Activated CD8-positive, alpha-beta T cell treated with anti-CD3 and anti-CD28 coated beads, Interleukin-2, amount 10 ng/mL, durations not matched to agents 7 days and 5 days (primary cell): ENCODE results near the gene TRAF3IP3. TPM values are rescaled to one million over a fixed set of nuclear protein-coding genes. Genes with fewer than 3 reads are reported as not detected.

Experiments used
- ATAC-seq: fragments of 150-1000 bp; cut with Tn5 transposase; one replicate; pipeline ENCODE4 v1.10.0; 2021; ENCODE audit warnings: moderate library complexity
- CTCF ChIA-PET: fragments of 350-600 bp; sonication (Branson Sonifier 250); formaldehyde crosslinking; loops from one replicate; lab custom pipeline; 2021; ENCODE audit warnings: antibody characterized with exemption; lab: Charles Lee
- POLR2A ChIA-PET: fragments of 350-600 bp; sonication (Branson Sonifier 250); formaldehyde crosslinking; loops from one replicate; lab custom pipeline; 2021; ENCODE audit warnings: antibody characterized with exemption; lab: Charles Lee
- DNase-seq: peaks from one replicate; pipeline ENCODE4 v3.0.0-alpha.2; 2020
- H3K27ac Mint-ChIP-seq: one replicate; pipeline ENCODE4 v1.8.0; 2021; ENCODE audit warnings: mild to moderate bottlenecking, mixed read lengths
- H3K27me3 Mint-ChIP-seq: one replicate; pipeline ENCODE4 v1.8.0; 2021; ENCODE audit warnings: low read depth, mixed read lengths
- H3K36me3 Mint-ChIP-seq: one replicate; pipeline ENCODE4 v1.8.0; 2021; ENCODE audit warnings: low read depth, mixed read lengths
- H3K4me1 Mint-ChIP-seq: one replicate; pipeline ENCODE4 v1.8.0; 2021; ENCODE audit warnings: low read depth, mixed read lengths
- H3K4me3 Mint-ChIP-seq: one replicate; pipeline ENCODE4 v1.8.0; 2021; ENCODE audit warnings: mild to moderate bottlenecking, mixed read lengths
- H3K9me3 Mint-ChIP-seq: one replicate; pipeline ENCODE4 v1.8.0; 2022; ENCODE audit warnings: mixed read lengths; ENCODE audit not compliant: insufficient read depth
- total RNA-seq, 2 experiments: library from RNA; stranded (reverse); gene quantifications; one replicate each; pipeline ENCODE4 v1.2.3, GENCODE V29; 2021

The TRAF3IP3 gene
- total RNA-seq, 2 experiments from 2014 or later, result 319 to 322 TPM

- H3K9me3 Mint-ChIP-seq, result no peaks in the 10 kb centered on the region
- peaks cover 13% of the 10 kb centered on the region for H3K36me3 Mint-ChIP-seq
- ChIA-PET CTCF (interaction anchor here (0.7 to 2.7 kb wide), 18 partner anchors 9 to 406 kb away, joined by 3 to 17 read pairs (median 4); partner anchors contain the start of gene C1orf74), POLR2A (interaction anchor here (0.6 to 1.1 kb wide), 5 partner anchors 13 to 1506 kb away, joined by 3 to 5 read pairs (median 3); partner anchors contain the start of gene C1orf74)
- H3K4me1 Mint-ChIP-seq, result peaks cover 33% of the 10 kb centered on the region
- peak within 1 kb of the TSS; percentile 95 for H3K4me3 Mint-ChIP-seq
- peaks cover 6% of the 10 kb centered on the region for H3K27me3 Mint-ChIP-seq
- peak; percentile 94 for ATAC-seq
- H3K27ac Mint-ChIP-seq, result peak within 1 kb of the TSS; percentile 86
- peak; percentile 96 for DNase-seq
Measured at GRCh38 chr1:209827384-209828262, 71.8 kb downstream of the TRAF3IP3 start, which contains the start of gene UTP25. Gene UTP25, plus strand, starts transcription at chr1:209827972. Its CDS starts 92 bp downstream, at chr1:209828064.

GRCh38 chr1:209829716-209830115 is 73.9 kb downstream of the TRAF3IP3 start:
- peaks cover 32% of the 10 kb centered on the region for H3K36me3 Mint-ChIP-seq
- H3K27me3 Mint-ChIP-seq, result peaks cover 2% of the 10 kb centered on the region

GRCh38 chr1:209830722-209831121 is 74.9 kb downstream of the TRAF3IP3 start:
- no peaks in the 10 kb centered on the region for H3K27me3 Mint-ChIP-seq
- CTCF ChIA-PET, result interaction anchor here (1.9 kb wide), 1 partner anchor 20 kb away, joined by 5 read pairs; no protein-coding TSS in a partner anchor
- POLR2A ChIA-PET, result no interaction called here
- H3K4me3 Mint-ChIP-seq, result no peak overlapping the region
- no peaks in the 10 kb centered on the region for H3K9me3 Mint-ChIP-seq
- no peak for ATAC-seq
- peaks cover 26% of the 10 kb centered on the region for H3K4me1 Mint-ChIP-seq
- H3K36me3 Mint-ChIP-seq, result peaks cover 38% of the 10 kb centered on the region
- H3K27ac Mint-ChIP-seq, result no peak overlapping the region
- DNase-seq, result no peak

More at GRCh38 chr1:209829716-209830115, 73.9 kb downstream of the TRAF3IP3 start:
- DNase-seq, result no peak
- H3K27ac Mint-ChIP-seq, result no peak overlapping the region
- H3K9me3 Mint-ChIP-seq, result no peaks in the 10 kb centered on the region
- no peak for ATAC-seq
- ChIA-PET CTCF (interaction anchor here (1.9 kb wide), 1 partner anchor 21 kb away, joined by 5 read pairs; no protein-coding TSS in a partner anchor), POLR2A (no interaction called here)
- peaks cover 26% of the 10 kb centered on the region for H3K4me1 Mint-ChIP-seq
- peak overlapping the region; percentile 67 for H3K4me3 Mint-ChIP-seq

GRCh38 chr1:209831615-209832014 is 75.8 kb downstream of the TRAF3IP3 start:
- Mint-ChIP-seq H3K4me3 (no peak overlapping the region), H3K36me3 (peaks cover 46% of the 10 kb centered on the region)

More at GRCh38 chr1:209831615-209832014, 75.8 kb downstream of the TRAF3IP3 start:
- CTCF ChIA-PET, result interaction anchor here (8.6 kb wide), 1 partner anchor 8 kb away, joined by 45 read pairs; no protein-coding TSS in a partner anchor
- Mint-ChIP-seq H3K4me1 (peaks cover 26% of the 10 kb centered on the region), H3K9me3 (no peaks in the 10 kb centered on the region), H3K27me3 (no peaks in the 10 kb centered on the region), H3K27ac (no peak overlapping the region)
- DNase-seq, result no peak
- no peak for ATAC-seq
- POLR2A ChIA-PET, result interaction anchor here (0.7 kb wide), 1 partner anchor 57 kb away, joined by 4 read pairs; no protein-coding TSS in a partner anchor

Other genes starting within 250 kb of the TRAF3IP3 start
- gene CAMK1G, start 172.3 kb upstream of the TRAF3IP3 start, total RNA-seq, result not detected
- gene LAMB3, start 103.6 kb upstream of the TRAF3IP3 start, total RNA-seq, result under 1 TPM; 0.78 to 0.84 TPM
- not detected for gene G0S2, start 80.6 kb upstream of the TRAF3IP3 start, total RNA-seq
- gene HSD11B1, start 51.2 kb upstream of the TRAF3IP3 start, total RNA-seq, result not detected
- gene C1orf74, start 28.5 kb downstream of the TRAF3IP3 start, total RNA-seq, result 1 to 10 TPM; 2.5 to 2.6 TPM
- under 1 TPM; 0.16 to 0.21 TPM for gene IRF6, start 50.1 kb downstream of the TRAF3IP3 start, total RNA-seq
- gene UTP25, start 71.9 kb downstream of the TRAF3IP3 start, total RNA-seq, result 1 to 10 TPM; 6.3 to 6.5 TPM
- not detected for gene SYT14, start 182.2 kb downstream of the TRAF3IP3 start, total RNA-seq